ENCODE results near the gene AQP2. TPM values are rescaled to one million over a fixed set of nuclear protein-coding genes. Genes with fewer than 3 reads are reported as not detected.

Gene AQP2
- total RNA-seq, 1 donor from 2014 or later = not detected

GRCh38 chr12:49972641-49973360, 22.3 kb downstream of the AQP2 start, which contains the start of gene AQP6:
TSS of gene AQP6 (plus strand) at chr12:49972947. CDS start at chr12:49973174, 227 bp downstream.
- intact Hi-C loops (cut with DNase I) = no loop called here
- H3K27ac ChIP-seq = no peak within 1 kb of the TSS
- no peak for TF ChIP-seq CTCF (IDR thresholded peaks at IDR 0.05)
- no peaks in the 10 kb centered on the region for H3K36me3 ChIP-seq
- H3K27me3 ChIP-seq = no peaks in the 10 kb centered on the region
- DNase-seq (peak; percentile 58), ATAC-seq (no peak)
- H3K4me3 ChIP-seq = no peak within 1 kb of the TSS
- H3K4me1 ChIP-seq = no peaks in the 10 kb centered on the region
- no peaks in the 10 kb centered on the region for H3K9me3 ChIP-seq

- Histone ChIP-seq H3K36me3 (no peaks in the 10 kb centered on the region), H3K9me3 (no peaks in the 10 kb centered on the region), H3K4me3 (no peak overlapping the region), H3K27me3 (no peaks in the 10 kb centered on the region), H3K4me1 (no peaks in the 10 kb centered on the region), H3K27ac (no peak overlapping the region)
- intact Hi-C loops (cut with DNase I) = no loop called here
- no peak for TF ChIP-seq CTCF (IDR thresholded peaks at IDR 0.05)
- DNase-seq = peak; percentile 58
- no peak for ATAC-seq
These were observed 22.9 kb downstream of the AQP2 start for GRCh38 chr12:49973361-49973830.

- Histone ChIP-seq H3K4me1 (no peaks in the 10 kb centered on the region), H3K27me3 (no peaks in the 10 kb centered on the region), H3K4me3 (no peak overlapping the region), H3K36me3 (no peaks in the 10 kb centered on the region), H3K27ac (no peak overlapping the region), H3K9me3 (no peaks in the 10 kb centered on the region)
- DNase-seq (peak; percentile 85), ATAC-seq (peak; percentile 86)
- intact Hi-C loops (cut with DNase I) = no loop called here
- TF ChIP-seq CTCF (IDR thresholded peaks at IDR 0.05) = peak; percentile 53
These were observed 23.7 kb downstream of the AQP2 start for GRCh38 chr12:49974231-49974675.

- H3K4me1 ChIP-seq = no peaks in the 10 kb centered on the region
- DNase-seq (peak; percentile 53), ATAC-seq (no peak)
- H3K27me3 ChIP-seq = no peaks in the 10 kb centered on the region
- H3K36me3 ChIP-seq = no peaks in the 10 kb centered on the region
- H3K27ac ChIP-seq = no peak overlapping the region
- H3K4me3 ChIP-seq = no peak overlapping the region
- intact Hi-C loops (cut with DNase I) = no loop called here
- H3K9me3 ChIP-seq = no peaks in the 10 kb centered on the region
- no peak for TF ChIP-seq CTCF (IDR thresholded peaks at IDR 0.05)
These were observed 24.3 kb downstream of the AQP2 start for GRCh38 chr12:49974677-49975317.

- Histone ChIP-seq H3K27ac (no peak overlapping the region), H3K9me3 (no peaks in the 10 kb centered on the region), H3K27me3 (no peaks in the 10 kb centered on the region), H3K4me1 (no peaks in the 10 kb centered on the region), H3K36me3 (no peaks in the 10 kb centered on the region), H3K4me3 (no peak overlapping the region)
- TF ChIP-seq CTCF (IDR thresholded peaks at IDR 0.05) = no peak
- ATAC-seq = no peak
- peak; percentile 61 for DNase-seq
- intact Hi-C loops (cut with DNase I) = no loop called here
These were observed 24.8 kb downstream of the AQP2 start for GRCh38 chr12:49975318-49975761.
